A549 (cell line): ENCODE results near the gene RNU1-2. TPM values are rescaled to one million over a fixed set of nuclear protein-coding genes. Genes with fewer than 3 reads are reported as not detected.

Source experiments
- CBX8 ChIP-seq: fragments of 200-600 bp; sonication (generic); IDR thresholded peaks from 2 replicates; pipeline ENCODE4 v1.6.1; 2016
- CHD2 ChIP-seq: fragments of 150-350 bp; IDR thresholded peaks from 2 replicates; pipeline ENCODE4 v1.6.1; 2014; ENCODE audit warnings: low read length; ENCODE audit not compliant: partially characterized antibody
- CHD4 ChIP-seq: fragments of 200-600 bp; sonication (generic); IDR thresholded peaks from 2 replicates; pipeline ENCODE4 v1.6.1; 2016; ENCODE audit warnings: antibody characterized with exemption, mild to moderate bottlenecking, borderline replicate concordance
- ESRRA ChIP-seq: fragments of 150-350 bp; IDR thresholded peaks from 2 replicates; pipeline ENCODE4 v1.6.1; 2014; ENCODE audit warnings: mild to moderate bottlenecking, low read length, borderline replicate concordance
- FOSB ChIP-seq: fragments of 250-450 bp; sonication (Bioruptor Pico); IDR thresholded peaks from 2 replicates; pipeline ENCODE4 v1.5.0; 2020; ENCODE audit warnings: mild to moderate bottlenecking, moderate library complexity
- FOSL2 ChIP-seq, 2 experiments: fragments of 450-650 bp in 1 of 2; fragments of >200 bp in 1 of 2; sonication (Bioruptor Twin) in 1 of 2; formaldehyde crosslinking; IDR thresholded peaks; 2 replicates each; pipeline versions ENCODE4 v1.5.0 to v1.6.1; 2016 to 2020; ENCODE audit warnings: mild to moderate bottlenecking in 1 of 2, moderate library complexity in 1 of 2
- JUNB ChIP-seq: fragments of >200 bp; sonication (Bioruptor Twin); formaldehyde crosslinking; IDR thresholded peaks from 2 replicates; pipeline ENCODE4 v1.6.1; 2016
- MYC ChIP-seq: IDR thresholded peaks from 2 replicates; pipeline ENCODE4 v1.6.1; 2012; ENCODE audit warnings: mild to moderate bottlenecking, inconsistent platforms, low read length, improper control_type of control experiment, borderline replicate concordance
- NFE2L2 ChIP-seq: fragments of 150-350 bp; conservative IDR thresholded peaks from 2 replicates; pipeline ENCODE4 v1.6.1; 2014; ENCODE audit warnings: low read length
- NPAS2 ChIP-seq: fragments of 250-450 bp; sonication (Bioruptor Pico); IDR thresholded peaks from 2 replicates; pipeline ENCODE4 v1.8.0; 2022; ENCODE audit warnings: mild to moderate bottlenecking, moderate library complexity, borderline replicate concordance
- POLR2A ChIP-seq: IDR thresholded peaks from 2 replicates; pipeline ENCODE4 v1.6.1; 2012; ENCODE audit warnings: mild to moderate bottlenecking, low read length
- POLR2AphosphoS2 ChIP-seq: conservative IDR thresholded peaks from 2 replicates; pipeline ENCODE4 v1.6.1; 2012; ENCODE audit warnings: low read length, improper control_type of control experiment, inconsistent platforms
- SREBF2 ChIP-seq: fragments of 450-650 bp; IDR thresholded peaks from 2 replicates; pipeline ENCODE4 v1.6.1; 2014; ENCODE audit warnings: mild to moderate bottlenecking, moderate library complexity
- TFCP2L1 ChIP-seq: fragments of 250-450 bp; sonication (Bioruptor Pico); IDR thresholded peaks from 2 replicates; pipeline ENCODE4 v1.5.0; 2021; ENCODE audit warnings: mild to moderate bottlenecking
- ZC3H11A ChIP-seq: fragments of 450-650 bp; IDR thresholded peaks from 2 replicates; pipeline ENCODE4 v1.6.1; 2014; ENCODE audit warnings: antibody characterized with exemption, mild to moderate bottlenecking
- ZSCAN20 ChIP-seq: fragments of 250-450 bp; sonication (Bioruptor Pico); IDR thresholded peaks from 2 replicates; pipeline ENCODE4 v1.8.0; 2022; ENCODE audit warnings: mild to moderate bottlenecking, moderate library complexity
- polyA plus RNA-seq, 4 experiments: library from polyadenylated mRNA; depleted of rRNA in 3 of 4; stranded (reverse); fragments of >200 nt; fragmentation: RNase III in 1 of 4; extraction: RNeasy Plus Mini Kit Qiagen cat#74134 plus additional on column Dnase treatment in 1 of 4; gene quantifications; 2 replicates in 3 of 4; 3 replicates in 1 of 4; pipeline ENCODE4 v1.2.3, GENCODE V29; 2011 to 2017
- TF ChIP-seq, protein P1 (sequence below): fragments of 250-450 bp; sonication (Bioruptor Pico); IDR thresholded peaks from 2 replicates; pipeline ENCODE4 v1.5.0; 2021; ENCODE audit warnings: mild to moderate bottlenecking, moderate library complexity, borderline replicate concordance
- TF ChIP-seq, protein P2 (sequence below): fragments of 200-600 bp; sonication (generic); IDR thresholded peaks from 2 replicates; pipeline ENCODE4 v1.6.1; 2016; ENCODE audit warnings: antibody characterized with exemption, mild to moderate bottlenecking, moderate library complexity
- TF ChIP-seq, protein P3 (sequence below): IDR thresholded peaks from 2 replicates; pipeline ENCODE4 v1.6.1; 2012
- TF ChIP-seq, protein P4 (sequence below): fragments of >200 bp; sonication (Bioruptor Twin); formaldehyde crosslinking; IDR thresholded peaks from 3 replicates; pipeline ENCODE4 v1.6.1; 2016
- TF ChIP-seq, protein P5 (sequence below): fragments of >200 bp; sonication (Bioruptor Twin); formaldehyde crosslinking; IDR thresholded peaks from 2 replicates; pipeline ENCODE4 v1.6.1; 2016

Gene RNU1-2
- polyA plus RNA-seq, 2 of the 4 experiments (the other 2 are of a cell fraction) = 6.6 to 56.2 TPM

DNA sequence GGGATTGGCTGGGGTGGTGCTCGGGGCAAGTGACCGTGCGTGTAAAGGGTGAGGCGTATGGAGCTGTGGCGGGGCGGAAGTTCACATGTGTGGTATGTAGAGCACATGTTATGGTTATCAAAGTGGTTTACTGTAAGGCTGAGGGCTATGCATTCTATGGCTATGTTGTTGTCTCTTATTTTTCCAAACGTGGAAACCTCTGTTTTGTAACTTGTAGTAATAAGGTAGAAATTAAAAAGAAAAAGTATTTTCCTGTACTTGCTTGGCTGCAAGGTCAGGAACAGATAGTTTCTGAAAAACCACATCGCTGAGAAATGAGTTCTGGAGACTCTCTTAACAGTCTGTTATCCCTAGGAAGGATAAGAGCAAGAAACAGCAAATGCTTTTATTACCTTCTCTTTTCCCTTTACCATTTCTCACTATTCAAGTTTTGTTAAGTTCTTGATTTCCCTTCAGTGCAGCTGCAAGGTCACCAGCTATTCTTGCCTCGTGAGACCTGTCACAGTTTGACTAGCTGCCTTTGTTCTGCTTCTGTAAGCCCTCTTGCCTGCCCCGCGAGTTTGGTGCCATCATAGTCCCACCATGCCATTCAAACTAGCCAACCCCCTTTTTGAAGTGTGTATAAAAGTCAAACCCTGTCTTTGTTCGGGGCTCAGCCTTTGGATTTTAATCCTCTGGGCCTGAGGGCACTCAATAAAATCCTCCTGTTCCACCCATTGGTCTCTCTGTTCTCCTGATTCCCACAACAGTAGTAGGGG, 9.5 kb downstream of the RNU1-2 start (continued):
- TF ChIP-seq, protein P1, sequence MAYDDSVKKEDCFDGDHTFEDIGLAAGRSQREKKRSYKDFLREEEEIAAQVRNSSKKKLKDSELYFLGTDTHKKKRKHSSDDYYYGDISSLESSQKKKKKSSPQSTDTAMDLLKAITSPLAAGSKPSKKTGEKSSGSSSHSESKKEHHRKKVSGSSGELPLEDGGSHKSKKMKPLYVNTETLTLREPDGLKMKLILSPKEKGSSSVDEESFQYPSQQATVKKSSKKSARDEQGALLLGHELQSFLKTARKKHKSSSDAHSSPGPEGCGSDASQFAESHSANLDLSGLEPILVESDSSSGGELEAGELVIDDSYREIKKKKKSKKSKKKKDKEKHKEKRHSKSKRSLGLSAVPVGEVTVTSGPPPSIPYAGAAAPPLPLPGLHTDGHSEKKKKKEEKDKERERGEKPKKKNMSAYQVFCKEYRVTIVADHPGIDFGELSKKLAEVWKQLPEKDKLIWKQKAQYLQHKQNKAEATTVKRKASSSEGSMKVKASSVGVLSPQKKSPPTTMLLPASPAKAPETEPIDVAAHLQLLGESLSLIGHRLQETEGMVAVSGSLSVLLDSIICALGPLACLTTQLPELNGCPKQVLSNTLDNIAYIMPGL = peak; percentile 100
- TF ChIP-seq, protein P2, sequence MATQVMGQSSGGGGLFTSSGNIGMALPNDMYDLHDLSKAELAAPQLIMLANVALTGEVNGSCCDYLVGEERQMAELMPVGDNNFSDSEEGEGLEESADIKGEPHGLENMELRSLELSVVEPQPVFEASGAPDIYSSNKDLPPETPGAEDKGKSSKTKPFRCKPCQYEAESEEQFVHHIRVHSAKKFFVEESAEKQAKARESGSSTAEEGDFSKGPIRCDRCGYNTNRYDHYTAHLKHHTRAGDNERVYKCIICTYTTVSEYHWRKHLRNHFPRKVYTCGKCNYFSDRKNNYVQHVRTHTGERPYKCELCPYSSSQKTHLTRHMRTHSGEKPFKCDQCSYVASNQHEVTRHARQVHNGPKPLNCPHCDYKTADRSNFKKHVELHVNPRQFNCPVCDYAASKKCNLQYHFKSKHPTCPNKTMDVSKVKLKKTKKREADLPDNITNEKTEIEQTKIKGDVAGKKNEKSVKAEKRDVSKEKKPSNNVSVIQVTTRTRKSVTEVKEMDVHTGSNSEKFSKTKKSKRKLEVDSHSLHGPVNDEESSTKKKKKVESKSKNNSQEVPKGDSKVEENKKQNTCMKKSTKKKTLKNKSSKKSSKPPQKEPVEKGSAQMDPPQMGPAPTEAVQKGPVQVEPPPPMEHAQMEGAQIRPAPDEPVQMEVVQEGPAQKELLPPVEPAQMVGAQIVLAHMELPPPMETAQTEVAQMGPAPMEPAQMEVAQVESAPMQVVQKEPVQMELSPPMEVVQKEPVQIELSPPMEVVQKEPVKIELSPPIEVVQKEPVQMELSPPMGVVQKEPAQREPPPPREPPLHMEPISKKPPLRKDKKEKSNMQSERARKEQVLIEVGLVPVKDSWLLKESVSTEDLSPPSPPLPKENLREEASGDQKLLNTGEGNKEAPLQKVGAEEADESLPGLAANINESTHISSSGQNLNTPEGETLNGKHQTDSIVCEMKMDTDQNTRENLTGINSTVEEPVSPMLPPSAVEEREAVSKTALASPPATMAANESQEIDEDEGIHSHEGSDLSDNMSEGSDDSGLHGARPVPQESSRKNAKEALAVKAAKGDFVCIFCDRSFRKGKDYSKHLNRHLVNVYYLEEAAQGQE = peak; percentile 73
- TF ChIP-seq, protein P3, sequence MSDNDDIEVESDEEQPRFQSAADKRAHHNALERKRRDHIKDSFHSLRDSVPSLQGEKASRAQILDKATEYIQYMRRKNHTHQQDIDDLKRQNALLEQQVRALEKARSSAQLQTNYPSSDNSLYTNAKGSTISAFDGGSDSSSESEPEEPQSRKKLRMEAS = peak; percentile 95
- TF ChIP-seq JUNB (no peak), SREBF2 (no peak), NPAS2 (CRISPR knock-in tag) (no peak), POLR2A (peak; percentile 96), ESRRA (no peak), CHD4 (no peak), MYC (peak; percentile 93), FOSB (CRISPR knock-in tag) (peak; percentile 100), ZSCAN20 (CRISPR knock-in tag) (peak; percentile 70; the same call in 1 of the 2 replicates), CBX8 (no peak), NFE2L2 (no peak), CHD2 (no peak), FOSL2 (IDR thresholded peaks at IDR 0.05) (no peak), FOSL2 (CRISPR knock-in tag; IDR thresholded peaks at IDR 0.05) (peak; percentile 85), TFCP2L1 (CRISPR knock-in tag) (peak; percentile 100), POLR2AphosphoS2 (peak; percentile 86; the same call in 1 of the 2 replicates), ZC3H11A (no peak)
- TF ChIP-seq, protein P4, sequence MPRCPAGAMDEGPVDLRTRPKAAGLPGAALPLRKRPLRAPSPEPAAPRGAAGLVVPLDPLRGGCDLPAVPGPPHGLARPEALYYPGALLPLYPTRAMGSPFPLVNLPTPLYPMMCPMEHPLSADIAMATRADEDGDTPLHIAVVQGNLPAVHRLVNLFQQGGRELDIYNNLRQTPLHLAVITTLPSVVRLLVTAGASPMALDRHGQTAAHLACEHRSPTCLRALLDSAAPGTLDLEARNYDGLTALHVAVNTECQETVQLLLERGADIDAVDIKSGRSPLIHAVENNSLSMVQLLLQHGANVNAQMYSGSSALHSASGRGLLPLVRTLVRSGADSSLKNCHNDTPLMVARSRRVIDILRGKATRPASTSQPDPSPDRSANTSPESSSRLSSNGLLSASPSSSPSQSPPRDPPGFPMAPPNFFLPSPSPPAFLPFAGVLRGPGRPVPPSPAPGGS = peak; percentile 100
- TF ChIP-seq, protein P5, sequence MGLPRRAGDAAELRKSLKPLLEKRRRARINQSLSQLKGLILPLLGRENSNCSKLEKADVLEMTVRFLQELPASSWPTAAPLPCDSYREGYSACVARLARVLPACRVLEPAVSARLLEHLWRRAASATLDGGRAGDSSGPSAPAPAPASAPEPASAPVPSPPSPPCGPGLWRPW = no peak
